GM12874 (cell line): Measurements from ENCODE around the gene MED16.

ENCODE experiments used
- TF ChIP-seq, protein P1 (sequence below): IDR thresholded peaks from 2 replicates; pipeline ENCODE4 v1.5.1; 2011; ENCODE audit warnings: low read depth, mild to moderate bottlenecking, control low read depth, low read length, moderate library complexity; ENCODE audit not compliant: insufficient read depth

Gene MED16

GRCh38 chr19:876780-877314, 16.1 kb downstream of the MED16 start:
- TF ChIP-seq, protein P1, sequence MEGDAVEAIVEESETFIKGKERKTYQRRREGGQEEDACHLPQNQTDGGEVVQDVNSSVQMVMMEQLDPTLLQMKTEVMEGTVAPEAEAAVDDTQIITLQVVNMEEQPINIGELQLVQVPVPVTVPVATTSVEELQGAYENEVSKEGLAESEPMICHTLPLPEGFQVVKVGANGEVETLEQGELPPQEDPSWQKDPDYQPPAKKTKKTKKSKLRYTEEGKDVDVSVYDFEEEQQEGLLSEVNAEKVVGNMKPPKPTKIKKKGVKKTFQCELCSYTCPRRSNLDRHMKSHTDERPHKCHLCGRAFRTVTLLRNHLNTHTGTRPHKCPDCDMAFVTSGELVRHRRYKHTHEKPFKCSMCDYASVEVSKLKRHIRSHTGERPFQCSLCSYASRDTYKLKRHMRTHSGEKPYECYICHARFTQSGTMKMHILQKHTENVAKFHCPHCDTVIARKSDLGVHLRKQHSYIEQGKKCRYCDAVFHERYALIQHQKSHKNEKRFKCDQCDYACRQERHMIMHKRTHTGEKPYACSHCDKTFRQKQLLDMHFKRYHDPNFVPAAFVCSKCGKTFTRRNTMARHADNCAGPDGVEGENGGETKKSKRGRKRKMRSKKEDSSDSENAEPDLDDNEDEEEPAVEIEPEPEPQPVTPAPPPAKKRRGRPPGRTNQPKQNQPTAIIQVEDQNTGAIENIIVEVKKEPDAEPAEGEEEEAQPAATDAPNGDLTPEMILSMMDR = no peak

- TF ChIP-seq, protein P1 = no peak
Observed at GRCh38 chr19:876089-876488, 16.9 kb downstream of the MED16 start.

DNA sequence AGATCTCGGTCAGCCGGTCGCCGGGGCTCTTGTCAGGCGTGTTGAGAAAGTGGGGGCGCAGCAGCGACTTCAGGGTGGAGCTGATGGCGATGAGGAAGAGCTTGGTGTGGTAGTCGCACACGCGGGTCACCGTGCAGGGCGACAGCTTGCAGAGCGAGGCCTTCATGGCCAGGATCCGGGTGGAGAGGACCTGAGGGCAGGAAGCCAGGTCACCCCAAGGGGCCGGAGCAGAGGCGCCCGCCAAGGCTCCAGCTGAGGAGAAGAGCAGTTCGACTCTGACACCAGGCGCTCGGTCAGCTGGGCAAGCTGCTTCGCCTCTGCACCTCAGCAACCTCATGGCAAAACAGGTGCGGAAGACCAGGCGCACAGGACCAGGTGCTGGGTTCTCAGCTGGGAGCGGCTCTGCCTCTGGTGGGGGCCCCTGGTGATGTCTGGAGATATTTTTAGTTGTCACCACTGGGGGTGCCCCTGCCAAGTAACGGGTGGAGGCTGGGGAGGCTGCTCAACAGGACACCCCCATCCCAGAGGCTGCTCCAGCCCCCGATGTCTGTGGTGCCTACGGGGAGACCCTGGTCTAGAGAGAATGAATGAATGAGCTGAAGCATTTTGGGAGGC, 17.6 kb downstream of the MED16 start:
- TF ChIP-seq, protein P1 = no peak

GRCh38 chr19:873561-874041, 19.4 kb downstream of the MED16 start:
- TF ChIP-seq, protein P1 = no peak

DNA sequence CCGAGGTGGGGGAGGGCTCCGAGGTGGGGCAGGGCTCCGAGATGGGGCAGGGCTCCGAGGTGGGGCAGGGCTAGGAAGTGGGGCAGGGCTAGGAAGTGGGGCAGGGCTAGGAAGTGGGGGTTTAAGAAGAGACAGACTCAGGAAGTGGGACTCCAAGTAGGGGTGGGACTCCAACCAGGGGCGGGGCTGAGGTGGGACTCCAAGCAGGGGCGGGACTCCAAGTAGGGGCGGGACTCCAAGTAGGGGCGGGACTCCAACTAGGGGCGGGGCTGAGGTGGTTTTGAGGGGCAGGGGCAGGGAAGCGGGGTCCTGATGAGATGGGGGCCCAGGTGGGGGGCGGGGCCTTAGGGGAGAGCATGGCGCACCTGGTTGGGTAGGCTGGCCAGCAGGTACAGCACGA, 19.9 kb downstream of the MED16 start:
- TF ChIP-seq, protein P1 = no peak

- TF ChIP-seq, protein P1 = no peak
Observed at GRCh38 chr19:872266-872951, 20.6 kb downstream of the MED16 start.

- TF ChIP-seq, protein P1 = no peak
Observed at GRCh38 chr19:871446-872265, 21.3 kb downstream of the MED16 start.
